GM23338 (cell line): ENCODE measurements around the gene JMJD7. TPM values are rescaled to one million over a fixed set of nuclear protein-coding genes. Genes with fewer than 3 reads are reported as not detected.

Source experiments
- CREB1 ChIP-seq: fragments of 250-450 bp; sonication (Bioruptor Pico); IDR thresholded peaks from 2 replicates; pipeline ENCODE4 v1.5.0; 2020; ENCODE audit warnings: low read depth, mild to moderate bottlenecking, moderate library complexity
- CTCF ChIP-seq, 2 experiments: fragments of 200-600 bp in 1 of 2; sonication (generic) in 1 of 2; conservative IDR thresholded peaks; 2 replicates each; pipeline versions ENCODE4 v1.5.1 to v1.6.1; 2016 to 2017; ENCODE audit warnings: antibody characterized with exemption in 2 of 2, low read depth in 2 of 2, mild to moderate bottlenecking in 2 of 2, moderate library complexity in 1 of 2
- EZH2 ChIP-seq: fragments of 200-600 bp; sonication (generic); IDR thresholded peaks from one replicate; pipeline ENCODE4 v1.8.0; 2017; ENCODE audit warnings: antibody characterized with exemption, mild to moderate bottlenecking, low read depth; ENCODE audit not compliant: unreplicated experiment
- EZH2phosphoT487 ChIP-seq: fragments of 200-600 bp; sonication (generic); IDR thresholded peaks from one replicate; pipeline ENCODE4 v1.8.1; 2018; ENCODE audit warnings: antibody characterized with exemption; ENCODE audit not compliant: unreplicated experiment
- JUNB ChIP-seq: IDR thresholded peaks from one replicate; pipeline ENCODE4 v1.6.1; 2016; ENCODE audit warnings: antibody characterized with exemption; ENCODE audit not compliant: unreplicated experiment
- NANOG ChIP-seq: IDR thresholded peaks from 2 replicates; pipeline ENCODE4 v1.6.1; 2016; ENCODE audit warnings: antibody characterized with exemption, borderline replicate concordance
- POLR2AphosphoS5 ChIP-seq: IDR thresholded peaks from 2 replicates; pipeline ENCODE4 v1.6.1; 2016; ENCODE audit warnings: antibody characterized with exemption, low read depth
- STAT1 ChIP-seq: IDR thresholded peaks from one replicate; pipeline ENCODE4 v1.6.1; 2016; ENCODE audit warnings: antibody characterized with exemption; ENCODE audit not compliant: unreplicated experiment
- polyA plus RNA-seq: library from polyadenylated mRNA; unstranded; fragments of >200 nt; fragmentation: Nextera tagmentation; extraction: Ambion mirVana; gene quantifications from 2 replicates; pipeline ENCODE4 v1.2.1, GENCODE V29; 2016
- total RNA-seq: library from RNA; depleted of rRNA; stranded (reverse); fragments of >200 nt; shearing (Covaris generic); gene quantifications from 2 replicates; pipeline ENCODE4 v1.2.3, GENCODE V29; 2014
- TF ChIP-seq, protein P1 (sequence below): fragments of 250-450 bp; sonication (Bioruptor Pico); IDR thresholded peaks from 2 replicates; pipeline ENCODE4 v1.5.0; 2020; ENCODE audit warnings: mild to moderate bottlenecking, moderate library complexity
- TF ChIP-seq, protein P2 (sequence below): IDR thresholded peaks from 2 replicates; pipeline ENCODE4 v1.6.1; 2016; ENCODE audit warnings: antibody characterized with exemption

The JMJD7 gene
- total and polyA plus RNA-seq, 2 experiments from 2014 or later, result 8.5 to 9.2 TPM

DNA sequence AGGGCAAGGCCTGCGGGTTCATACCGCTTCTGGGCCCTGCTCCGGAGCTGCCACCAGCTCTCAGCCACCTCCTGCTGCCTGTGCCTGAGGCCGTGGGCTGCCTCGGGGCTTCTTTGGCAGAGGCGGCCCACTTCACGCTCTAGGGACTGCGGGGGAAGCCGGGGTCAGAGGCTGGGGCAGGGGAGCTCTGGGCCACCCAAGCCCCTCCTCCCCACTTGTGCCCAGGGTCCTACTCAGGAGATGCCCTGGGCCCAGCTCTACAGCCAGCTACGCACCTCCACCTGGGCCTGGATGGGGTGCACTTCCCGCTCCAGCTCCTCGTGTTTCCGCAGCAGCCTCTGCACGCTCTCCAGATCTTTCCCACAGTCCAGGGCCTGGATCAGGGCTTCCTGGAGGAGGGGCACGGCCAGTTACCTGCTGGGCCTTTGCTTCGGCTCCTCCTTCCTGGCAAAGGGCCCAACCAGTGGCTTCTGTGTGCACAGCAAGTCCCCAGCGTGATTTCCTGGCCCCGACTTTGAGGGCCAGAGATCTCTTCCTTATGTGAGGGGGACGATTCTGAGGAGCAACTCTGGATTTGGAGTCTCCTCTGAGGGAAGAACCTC is 34.7 kb downstream of the JMJD7 start (continued):
- TF ChIP-seq, protein P1, sequence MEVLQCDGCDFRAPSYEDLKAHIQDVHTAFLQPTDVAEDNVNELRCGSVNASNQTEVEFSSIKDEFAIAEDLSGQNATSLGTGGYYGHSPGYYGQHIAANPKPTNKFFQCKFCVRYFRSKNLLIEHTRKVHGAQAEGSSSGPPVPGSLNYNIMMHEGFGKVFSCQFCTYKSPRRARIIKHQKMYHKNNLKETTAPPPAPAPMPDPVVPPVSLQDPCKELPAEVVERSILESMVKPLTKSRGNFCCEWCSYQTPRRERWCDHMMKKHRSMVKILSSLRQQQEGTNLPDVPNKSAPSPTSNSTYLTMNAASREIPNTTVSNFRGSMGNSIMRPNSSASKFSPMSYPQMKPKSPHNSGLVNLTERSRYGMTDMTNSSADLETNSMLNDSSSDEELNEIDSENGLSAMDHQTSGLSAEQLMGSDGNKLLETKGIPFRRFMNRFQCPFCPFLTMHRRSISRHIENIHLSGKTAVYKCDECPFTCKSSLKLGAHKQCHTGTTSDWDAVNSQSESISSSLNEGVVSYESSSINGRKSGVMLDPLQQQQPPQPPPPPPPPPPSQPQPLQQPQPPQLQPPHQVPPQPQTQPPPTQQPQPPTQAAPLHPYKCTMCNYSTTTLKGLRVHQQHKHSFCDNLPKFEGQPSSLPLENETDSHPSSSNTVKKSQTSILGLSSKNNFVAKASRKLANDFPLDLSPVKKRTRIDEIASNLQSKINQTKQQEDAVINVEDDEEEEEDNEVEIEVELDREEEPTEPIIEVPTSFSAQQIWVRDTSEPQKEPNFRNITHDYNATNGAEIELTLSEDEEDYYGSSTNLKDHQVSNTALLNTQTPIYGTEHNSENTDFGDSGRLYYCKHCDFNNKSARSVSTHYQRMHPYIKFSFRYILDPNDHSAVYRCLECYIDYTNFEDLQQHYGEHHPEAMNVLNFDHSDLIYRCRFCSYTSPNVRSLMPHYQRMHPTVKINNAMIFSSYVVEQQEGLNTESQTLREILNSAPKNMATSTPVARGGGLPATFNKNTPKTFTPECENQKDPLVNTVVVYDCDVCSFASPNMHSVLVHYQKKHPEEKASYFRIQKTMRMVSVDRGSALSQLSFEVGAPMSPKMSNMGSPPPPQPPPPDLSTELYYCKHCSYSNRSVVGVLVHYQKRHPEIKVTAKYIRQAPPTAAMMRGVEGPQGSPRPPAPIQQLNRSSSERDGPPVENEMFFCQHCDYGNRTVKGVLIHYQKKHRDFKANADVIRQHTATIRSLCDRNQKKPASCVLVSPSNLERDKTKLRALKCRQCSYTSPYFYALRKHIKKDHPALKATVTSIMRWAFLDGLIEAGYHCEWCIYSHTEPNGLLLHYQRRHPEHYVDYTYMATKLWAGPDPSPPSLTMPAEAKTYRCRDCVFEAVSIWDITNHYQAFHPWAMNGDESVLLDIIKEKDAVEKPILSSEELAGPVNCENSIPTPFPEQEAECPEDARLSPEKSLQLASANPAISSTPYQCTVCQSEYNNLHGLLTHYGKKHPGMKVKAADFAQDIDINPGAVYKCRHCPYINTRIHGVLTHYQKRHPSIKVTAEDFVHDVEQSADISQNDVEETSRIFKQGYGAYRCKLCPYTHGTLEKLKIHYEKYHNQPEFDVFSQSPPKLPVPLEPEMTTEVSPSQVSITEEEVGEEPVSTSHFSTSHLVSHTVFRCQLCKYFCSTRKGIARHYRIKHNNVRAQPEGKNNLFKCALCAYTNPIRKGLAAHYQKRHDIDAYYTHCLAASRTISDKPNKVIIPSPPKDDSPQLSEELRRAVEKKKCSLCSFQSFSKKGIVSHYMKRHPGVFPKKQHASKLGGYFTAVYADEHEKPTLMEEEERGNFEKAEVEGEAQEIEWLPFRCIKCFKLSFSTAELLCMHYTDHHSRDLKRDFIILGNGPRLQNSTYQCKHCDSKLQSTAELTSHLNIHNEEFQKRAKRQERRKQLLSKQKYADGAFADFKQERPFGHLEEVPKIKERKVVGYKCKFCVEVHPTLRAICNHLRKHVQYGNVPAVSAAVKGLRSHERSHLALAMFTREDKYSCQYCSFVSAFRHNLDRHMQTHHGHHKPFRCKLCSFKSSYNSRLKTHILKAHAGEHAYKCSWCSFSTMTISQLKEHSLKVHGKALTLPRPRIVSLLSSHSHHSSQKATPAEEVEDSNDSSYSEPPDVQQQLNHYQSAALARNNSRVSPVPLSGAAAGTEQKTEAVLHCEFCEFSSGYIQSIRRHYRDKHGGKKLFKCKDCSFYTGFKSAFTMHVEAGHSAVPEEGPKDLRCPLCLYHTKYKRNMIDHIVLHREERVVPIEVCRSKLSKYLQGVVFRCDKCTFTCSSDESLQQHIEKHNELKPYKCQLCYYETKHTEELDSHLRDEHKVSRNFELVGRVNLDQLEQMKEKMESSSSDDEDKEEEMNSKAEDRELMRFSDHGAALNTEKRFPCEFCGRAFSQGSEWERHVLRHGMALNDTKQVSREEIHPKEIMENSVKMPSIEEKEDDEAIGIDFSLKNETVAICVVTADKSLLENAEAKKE (CRISPR knock-in tag), result no peak
- TF ChIP-seq EZH2phosphoT487 (no peak), STAT1 (no peak), NANOG (no peak), JUNB (no peak), POLR2AphosphoS5 (no peak), EZH2 (no peak), CTCF (conservative IDR thresholded peaks at IDR 0.05; ENCODE audit: low read depth in 2 of 2) (no peak), CREB1 (CRISPR knock-in tag) (no peak)
- TF ChIP-seq, protein P2, sequence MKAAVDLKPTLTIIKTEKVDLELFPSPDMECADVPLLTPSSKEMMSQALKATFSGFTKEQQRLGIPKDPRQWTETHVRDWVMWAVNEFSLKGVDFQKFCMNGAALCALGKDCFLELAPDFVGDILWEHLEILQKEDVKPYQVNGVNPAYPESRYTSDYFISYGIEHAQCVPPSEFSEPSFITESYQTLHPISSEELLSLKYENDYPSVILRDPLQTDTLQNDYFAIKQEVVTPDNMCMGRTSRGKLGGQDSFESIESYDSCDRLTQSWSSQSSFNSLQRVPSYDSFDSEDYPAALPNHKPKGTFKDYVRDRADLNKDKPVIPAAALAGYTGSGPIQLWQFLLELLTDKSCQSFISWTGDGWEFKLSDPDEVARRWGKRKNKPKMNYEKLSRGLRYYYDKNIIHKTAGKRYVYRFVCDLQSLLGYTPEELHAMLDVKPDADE, result no peak
